ENCODE results near the gene TMEM171. TPM values are rescaled to one million over a fixed set of nuclear protein-coding genes. Genes with fewer than 3 reads are reported as not detected.

The TMEM171 gene
- total and polyA plus RNA-seq, 2 of the 8 experiments (the other 6 are each of a cell fraction or from before 2014, with no cell fraction given): 1.0 to 2.2 TPM

DNA sequence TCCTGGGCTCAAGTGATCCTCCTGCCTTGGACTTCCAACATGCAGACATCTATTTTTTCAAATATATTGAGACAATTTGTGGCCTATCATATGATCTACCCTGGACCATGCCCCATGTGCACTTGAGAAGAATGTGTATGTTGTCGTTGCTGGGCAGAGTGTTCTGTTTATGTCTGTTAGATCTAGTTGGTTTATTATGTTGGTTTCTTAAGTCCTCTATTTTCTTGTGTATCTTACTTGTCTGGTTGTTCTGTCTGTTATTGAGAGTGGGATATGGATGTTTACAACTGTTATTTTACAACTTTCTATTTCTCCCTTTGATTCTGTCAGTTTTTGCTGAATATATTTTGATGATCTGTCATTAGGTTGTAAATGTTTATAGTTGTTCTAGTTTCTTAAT, 10.2 kb upstream of the TMEM171 start:
- H3K14ac ChIP-seq (ENCODE audit: insufficient read length): no peak overlapping the region

More for the DNA sequence above, 10.2 kb upstream of the TMEM171 start:
- Histone ChIP-seq H3K9ac (replicated peaks in 1 of 4; ENCODE audit: extremely low read depth in 1 of 4, low read depth in 3 of 4, low read length in 3 of 4) (no peak overlapping the region), H4K5ac (ENCODE audit: insufficient read length, low read depth, low read length) (no peak overlapping the region), H2AK5ac (ENCODE audit: low read depth, low read length) (no peak overlapping the region), H3K27me3 (replicated peaks in 1 of 4; ENCODE audit: control insufficient read depth in 3 of 4, extremely low read depth in 1 of 4, insufficient read depth in 3 of 4, low read length in 3 of 4) (no peaks in the 10 kb centered on the region), H3K4ac (replicated peaks; ENCODE audit: insufficient read length, low read depth, low read length) (no peak overlapping the region), H3K4me1 (replicated peaks in 1 of 4; ENCODE audit: control insufficient read depth in 3 of 4, insufficient read depth in 4 of 4, low read length in 3 of 4) (no peaks in the 10 kb centered on the region; a peak in 1 of 7 replicates), H3K56ac (replicated peaks; ENCODE audit: insufficient read length, low read depth, low read length) (no peak overlapping the region), H2BK20ac (ENCODE audit: low read length) (no peak overlapping the region), H3K36me3 (ENCODE audit: control insufficient read depth in 2 of 4, insufficient read depth in 4 of 4, low read length in 3 of 4) (no peaks in the 10 kb centered on the region), H4K91ac (replicated peaks; ENCODE audit: insufficient read length, low read length) (no peak overlapping the region), H3K9me3 (ENCODE audit: insufficient read depth in 2 of 2, low read depth in 1 of 2, low read length in 1 of 2) (0 out of 4 replicates have a peak, but pooled peaks cover 0 to 3% of the 10 kb centered on the region in 2 experiments), H3K4me3 (ENCODE audit: extremely low read depth in 1 of 4, insufficient read depth in 2 of 4, low read depth in 3 of 4, low read length in 4 of 4) (no peak overlapping the region), H2BK12ac (ENCODE audit: low read depth, low read length) (no peak overlapping the region), H4K20me1 (replicated peaks in 1 of 2; ENCODE audit: control insufficient read depth in 1 of 2, insufficient read depth in 2 of 2, low read length in 2 of 2) (no peaks in the 10 kb centered on the region), H3K79me1 (ENCODE audit: low read depth, low read length) (no peaks in the 10 kb centered on the region), H3K18ac (ENCODE audit: extremely low read depth, low read length) (no peak overlapping the region), H2BK15ac (ENCODE audit: low read length) (no peak overlapping the region), H2BK5ac (ENCODE audit: low read depth, low read length) (no peak overlapping the region), H2AFZ (ENCODE audit: low read length) (no peak overlapping the region), H3K27ac (ENCODE audit: low read depth, low read length) (no peak overlapping the region), H3K4me2 (ENCODE audit: insufficient read depth in 1 of 2, low read depth in 2 of 2, low read length in 2 of 2) (no peak overlapping the region), H3K23me2 (ENCODE audit: low read depth, low read length) (no peaks in the 10 kb centered on the region), H3K79me2 (ENCODE audit: control insufficient read depth in 1 of 2, insufficient read depth in 2 of 2, low read length in 2 of 2) (no peaks in the 10 kb centered on the region), H2BK120ac (replicated peaks; ENCODE audit: low read depth, low read length) (no peak overlapping the region), H4K8ac (ENCODE audit: extremely low read depth, insufficient read depth, low read length) (no peak overlapping the region), H3K23ac (ENCODE audit: insufficient read length) (no peak overlapping the region)
- POLR2A ChIA-PET (ENCODE audit: partially characterized antibody): interaction anchor here (0.6 kb wide), 1 partner anchor 43 kb away, joined by 4 read pairs; no protein-coding TSS in a partner anchor
- CTCF ChIA-PET (ENCODE audit: partially characterized antibody): interaction anchor here (0.7 to 1.2 kb wide), 3 partner anchors 27 to 106 kb away, joined by 3 read pairs; no protein-coding TSS in a partner anchor
- 88% methylated on average over 1 of the region's 1 CpG; no CpG with 5 or more reads in 1 of the 2 experiments for WGBS, 2 experiments (ENCODE audit: extremely low coverage in 1 of 2, insufficient coverage in 1 of 2, insufficient read length in 1 of 2, insufficient replicate concordance in 2 of 2, low coverage in 1 of 2, low lambda C conversion rate in 2 of 2, missing lambda C conversion rate in 1 of 2)
- FAIRE-seq (no peak), DNase-seq (ENCODE audit: low read depth in 1 of 2, low spot score in 2 of 2) (no peak)
- TF ChIP-seq TEAD4 (IDR thresholded peaks at IDR 0.05; ENCODE audit: low read depth, low read length) (no peak), KDM5A (IDR thresholded peaks at IDR 0.05; ENCODE audit: low read length) (no peak), JUN (IDR thresholded peaks at IDR 0.05; ENCODE audit: low read depth, low read length) (no peak), RNF2 (IDR thresholded peaks at IDR 0.05; ENCODE audit: borderline replicate concordance, low read depth, low read length, missing control alignments, poor library complexity, severe bottlenecking) (no peak), CBX5 (IDR thresholded peaks at IDR 0.05; ENCODE audit: low read depth, low read length) (no peak), GABPA (IDR thresholded peaks at IDR 0.05; ENCODE audit: borderline replicate concordance, insufficient read depth, low read length) (no peak), SP4 (IDR thresholded peaks at IDR 0.05; ENCODE audit: low read length) (no peak), KDM4A (IDR thresholded peaks at IDR 0.05; ENCODE audit: low read depth, low read length, severe bottlenecking) (no peak), GTF2F1 (IDR thresholded peaks at IDR 0.05; ENCODE audit: borderline replicate concordance, low read depth, low read length) (no peak), JUND (IDR thresholded peaks at IDR 0.05; ENCODE audit: low read length) (no peak), SIX5 (IDR thresholded peaks at IDR 0.05; ENCODE audit: low read depth, low read length) (no peak)
